ENCODE data around the gene TBX5. TPM values are rescaled to one million over a fixed set of nuclear protein-coding genes. Genes with fewer than 3 reads are reported as not detected.

Gene TBX5
- total RNA-seq, 4 donors from 2014 or later, result not detected

DNA sequence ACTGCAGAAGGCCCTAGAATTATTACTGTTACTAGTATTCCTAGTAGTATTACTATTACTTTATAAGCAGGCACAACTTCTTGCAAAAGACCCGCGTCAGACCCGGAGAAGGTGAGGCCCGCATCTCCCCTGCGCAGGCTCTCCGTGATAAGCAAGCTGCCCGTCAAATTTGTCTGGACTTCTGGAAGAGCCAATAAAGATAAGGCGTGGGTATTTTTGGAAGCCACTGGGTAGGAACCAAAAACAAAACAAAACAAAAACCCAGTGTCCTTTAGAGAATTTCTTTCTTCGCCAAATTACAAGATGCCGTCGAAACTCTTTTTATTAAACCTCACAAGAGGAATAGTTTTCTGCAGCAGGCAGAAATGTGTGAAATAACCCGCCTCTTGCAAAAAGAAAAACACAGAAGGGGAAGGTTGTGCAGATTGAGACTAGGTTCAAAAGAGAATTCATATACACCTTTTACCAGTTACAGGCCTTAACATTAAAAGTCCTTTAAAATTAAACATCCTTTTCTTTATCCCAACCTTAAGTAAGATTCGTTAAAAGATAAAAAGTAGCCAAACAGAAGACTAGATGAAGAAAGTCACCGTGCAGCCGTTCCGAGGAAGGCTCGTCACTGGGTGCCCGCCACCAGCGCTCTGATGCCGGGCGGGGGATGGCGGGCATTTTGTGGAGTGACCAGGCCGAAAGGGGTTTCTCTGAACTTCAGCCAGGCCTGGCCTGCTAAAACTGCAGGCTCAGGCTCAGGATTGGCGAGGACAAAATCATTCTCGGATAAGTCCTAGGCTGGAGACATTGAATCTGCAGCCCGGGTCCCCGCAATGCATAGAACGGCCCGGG, 1.6 kb downstream of the TBX5 start:
- ATAC-seq (ENCODE audit: low FRiP score) (no peak), DNase-seq (ENCODE audit: low spot score) (no peak)
- TF ChIP-seq, protein P1, sequence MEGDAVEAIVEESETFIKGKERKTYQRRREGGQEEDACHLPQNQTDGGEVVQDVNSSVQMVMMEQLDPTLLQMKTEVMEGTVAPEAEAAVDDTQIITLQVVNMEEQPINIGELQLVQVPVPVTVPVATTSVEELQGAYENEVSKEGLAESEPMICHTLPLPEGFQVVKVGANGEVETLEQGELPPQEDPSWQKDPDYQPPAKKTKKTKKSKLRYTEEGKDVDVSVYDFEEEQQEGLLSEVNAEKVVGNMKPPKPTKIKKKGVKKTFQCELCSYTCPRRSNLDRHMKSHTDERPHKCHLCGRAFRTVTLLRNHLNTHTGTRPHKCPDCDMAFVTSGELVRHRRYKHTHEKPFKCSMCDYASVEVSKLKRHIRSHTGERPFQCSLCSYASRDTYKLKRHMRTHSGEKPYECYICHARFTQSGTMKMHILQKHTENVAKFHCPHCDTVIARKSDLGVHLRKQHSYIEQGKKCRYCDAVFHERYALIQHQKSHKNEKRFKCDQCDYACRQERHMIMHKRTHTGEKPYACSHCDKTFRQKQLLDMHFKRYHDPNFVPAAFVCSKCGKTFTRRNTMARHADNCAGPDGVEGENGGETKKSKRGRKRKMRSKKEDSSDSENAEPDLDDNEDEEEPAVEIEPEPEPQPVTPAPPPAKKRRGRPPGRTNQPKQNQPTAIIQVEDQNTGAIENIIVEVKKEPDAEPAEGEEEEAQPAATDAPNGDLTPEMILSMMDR (IDR thresholded peaks at IDR 0.05), result no peak

DNA sequence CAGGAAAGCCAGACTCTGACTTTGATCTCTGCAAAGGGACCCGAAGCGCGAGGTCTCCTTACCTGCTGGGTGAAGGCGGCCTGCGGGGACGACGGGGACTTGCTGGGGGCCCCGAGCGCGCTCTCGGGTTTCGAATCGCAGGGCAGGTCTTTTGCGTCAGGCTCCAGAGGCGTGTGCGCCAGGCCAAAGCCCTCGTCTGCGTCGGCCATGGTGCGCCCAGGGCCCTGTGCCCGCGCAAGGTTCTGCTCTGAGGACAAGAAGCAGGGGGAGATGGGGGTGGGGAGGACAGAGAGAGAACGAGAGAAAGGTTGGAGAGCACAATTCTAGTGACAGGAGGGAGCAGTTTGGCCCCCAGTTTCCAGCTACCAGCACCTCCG, 2.3 kb downstream of the TBX5 start:
- DNase-seq (ENCODE audit: low spot score) (no peak), ATAC-seq (ENCODE audit: low FRiP score) (no peak)
- TF ChIP-seq, protein P1 (IDR thresholded peaks at IDR 0.05), result no peak

DNA sequence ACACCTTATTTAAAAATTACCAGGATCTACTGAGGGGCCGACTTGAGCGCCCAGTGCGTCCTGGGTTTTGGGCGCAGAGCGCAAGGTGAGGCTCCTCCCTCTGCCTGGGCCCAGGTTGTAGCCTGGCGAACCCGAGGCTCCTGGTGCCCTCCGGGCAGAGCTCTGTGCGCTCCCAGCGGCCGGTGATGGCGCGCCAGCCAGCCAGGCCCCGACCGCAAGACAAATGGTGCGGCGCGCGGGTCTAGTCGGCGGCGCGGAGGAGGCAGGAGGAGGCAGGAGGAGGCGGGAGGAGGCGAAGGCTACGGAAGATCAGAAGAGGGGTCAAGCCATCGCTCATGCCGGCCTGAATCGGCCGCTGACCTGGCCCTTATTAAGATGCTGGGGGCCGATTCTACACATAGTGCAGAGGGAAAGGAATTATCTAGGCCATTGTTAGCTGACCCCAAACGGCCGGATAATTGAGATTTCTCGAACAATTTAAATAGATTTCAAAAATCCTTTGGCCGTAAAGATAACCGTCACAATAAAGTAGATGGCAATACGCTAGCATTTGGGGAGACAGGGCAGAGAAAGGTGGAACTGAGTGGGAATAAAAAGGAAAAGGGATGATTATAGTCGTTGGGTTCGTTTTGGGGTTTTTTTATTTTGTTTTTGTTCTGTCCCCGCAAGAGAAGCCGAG, 2.8 kb downstream of the TBX5 start:
- DNase-seq (ENCODE audit: low spot score) (no peak), ATAC-seq (ENCODE audit: low FRiP score) (no peak)
- TF ChIP-seq, protein P1 (IDR thresholded peaks at IDR 0.05), result no peak

DNA sequence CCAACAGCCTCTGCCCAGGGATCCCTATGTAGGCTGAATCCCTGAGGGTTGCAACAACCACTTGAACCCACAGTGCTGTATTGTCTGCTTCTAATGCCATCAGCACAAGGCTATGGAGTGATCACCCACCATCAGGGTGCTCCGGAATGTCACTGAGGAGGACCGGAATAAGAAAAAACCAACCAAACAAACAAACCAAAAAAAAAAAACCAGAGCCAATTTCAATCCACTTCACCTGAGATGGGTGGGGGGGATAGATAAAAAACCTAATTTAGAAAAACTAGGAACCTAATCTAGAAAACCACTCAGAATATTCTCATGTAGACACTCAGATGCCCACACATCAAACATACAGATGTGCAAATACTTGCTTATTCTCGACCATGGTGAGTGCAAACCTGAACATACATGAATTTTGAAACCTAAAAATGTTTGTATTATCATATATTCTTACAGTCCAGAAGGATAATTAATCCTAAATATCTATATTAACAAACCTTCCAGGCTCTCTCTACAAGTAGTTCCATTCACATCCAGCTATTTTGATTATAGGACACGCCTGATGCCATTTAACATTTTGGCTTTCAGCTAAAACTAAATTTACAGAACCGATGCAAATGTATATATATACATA, 3.7 kb downstream of the TBX5 start:
- ATAC-seq (ENCODE audit: low FRiP score) (no peak), DNase-seq (ENCODE audit: low spot score) (no peak)
- TF ChIP-seq, protein P1 (IDR thresholded peaks at IDR 0.05), result no peak

DNA sequence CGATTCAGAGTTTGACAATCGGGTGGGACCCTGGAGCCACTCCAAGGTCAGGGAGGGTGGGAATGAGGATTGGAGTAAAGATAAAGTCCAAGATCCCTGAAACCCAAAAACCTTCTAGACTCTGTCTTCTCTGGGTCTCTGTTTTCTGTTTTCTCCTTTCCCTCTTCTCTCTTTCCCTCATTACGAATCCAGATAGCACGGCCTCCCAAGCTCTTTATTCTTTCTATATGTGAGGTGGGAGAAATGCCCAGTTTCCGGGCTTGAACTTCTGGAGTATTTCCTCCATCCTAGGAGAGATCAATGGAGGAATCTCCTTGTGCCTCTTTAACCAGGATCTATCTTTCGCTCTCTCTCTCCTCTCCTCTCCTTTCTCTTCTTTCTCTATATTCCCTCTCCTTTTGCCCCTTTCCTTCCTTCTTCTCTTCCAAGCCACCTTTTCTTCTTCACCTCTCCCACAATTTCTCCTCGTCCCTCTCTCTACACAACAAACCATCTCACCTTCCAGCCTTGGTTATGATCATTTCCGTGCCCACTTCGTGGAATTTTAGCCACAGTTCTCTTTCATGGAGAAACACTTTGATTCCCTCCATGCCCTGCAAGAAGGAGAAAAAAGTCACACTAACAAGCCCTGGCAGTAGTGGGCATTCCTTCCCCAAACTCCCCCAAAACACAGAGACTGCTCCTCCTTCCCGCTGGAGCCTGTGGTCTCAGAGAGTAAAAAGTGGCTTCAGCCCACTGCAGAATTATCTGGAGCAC, 4.4 kb downstream of the TBX5 start:
- no peak for ATAC-seq (ENCODE audit: low FRiP score)
- TF ChIP-seq, protein P1 (IDR thresholded peaks at IDR 0.05), result no peak
- no peak for DNase-seq (ENCODE audit: low spot score)

DNA sequence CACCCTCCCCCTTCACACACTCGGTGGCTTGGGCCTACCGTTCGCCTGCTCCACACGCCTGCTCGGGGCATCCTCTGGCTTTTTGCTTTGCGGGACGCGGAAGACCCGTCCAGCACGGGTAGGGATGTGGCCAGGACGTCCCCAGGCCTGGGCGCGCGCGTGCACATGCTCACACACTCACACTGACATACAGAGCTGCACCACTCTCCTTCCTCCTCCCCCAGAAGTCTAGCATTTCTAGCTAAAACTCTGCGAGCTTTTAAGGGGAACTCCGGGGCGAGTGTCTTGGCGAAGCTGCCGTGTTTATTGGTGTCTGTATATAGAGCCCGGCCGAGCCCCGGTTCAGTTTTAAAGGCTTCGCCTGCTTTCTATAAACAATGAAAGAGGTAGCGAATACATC, 5.0 kb downstream of the TBX5 start:
- DNase-seq (ENCODE audit: low spot score) (no peak), ATAC-seq (ENCODE audit: low FRiP score) (peak; percentile 53)
- TF ChIP-seq, protein P1 (IDR thresholded peaks at IDR 0.05), result no peak
